HG03060 (cell line): ENCODE data around the gene TMPRSS6.
"Not testable (repeated sequence)": the region's sequence is repeated elsewhere in the genome, so short reads cannot be mapped to it uniquely, and the experiment has no call there.

Source experiments
- ATAC-seq: cut with Tn5 transposase; IDR thresholded peaks from one replicate; pipeline ENCODE4 v1.9.1; 2021; ENCODE audit warnings: low read depth, moderate number of reproducible peaks; ENCODE audit not compliant: unreplicated experiment

Gene TMPRSS6

GRCh38 chr22:37090920-37091695 lies 18.4 kb downstream of the TMPRSS6 start:
- ATAC-seq: no peak

DNA sequence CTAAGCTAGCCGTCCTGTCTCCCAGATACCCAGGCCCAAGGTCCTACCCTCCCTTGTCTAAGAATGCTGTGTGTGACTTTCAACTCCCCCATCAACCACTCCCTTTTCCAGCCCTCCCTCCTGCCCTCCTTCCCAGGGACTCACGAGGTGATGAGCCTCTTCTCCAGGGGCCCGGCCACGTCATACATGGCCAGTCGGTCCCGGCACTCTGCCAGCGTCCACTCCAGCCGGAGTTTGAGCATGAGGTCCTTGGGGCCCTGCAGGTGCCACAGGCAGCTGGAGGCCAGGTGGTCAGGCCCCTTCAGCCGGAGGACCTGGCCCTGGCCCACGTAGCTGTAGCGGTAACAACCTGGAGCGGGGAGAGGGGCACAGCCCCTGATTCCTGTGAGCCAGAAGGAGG lies 20.1 kb downstream of the TMPRSS6 start:
- no peak for ATAC-seq

DNA sequence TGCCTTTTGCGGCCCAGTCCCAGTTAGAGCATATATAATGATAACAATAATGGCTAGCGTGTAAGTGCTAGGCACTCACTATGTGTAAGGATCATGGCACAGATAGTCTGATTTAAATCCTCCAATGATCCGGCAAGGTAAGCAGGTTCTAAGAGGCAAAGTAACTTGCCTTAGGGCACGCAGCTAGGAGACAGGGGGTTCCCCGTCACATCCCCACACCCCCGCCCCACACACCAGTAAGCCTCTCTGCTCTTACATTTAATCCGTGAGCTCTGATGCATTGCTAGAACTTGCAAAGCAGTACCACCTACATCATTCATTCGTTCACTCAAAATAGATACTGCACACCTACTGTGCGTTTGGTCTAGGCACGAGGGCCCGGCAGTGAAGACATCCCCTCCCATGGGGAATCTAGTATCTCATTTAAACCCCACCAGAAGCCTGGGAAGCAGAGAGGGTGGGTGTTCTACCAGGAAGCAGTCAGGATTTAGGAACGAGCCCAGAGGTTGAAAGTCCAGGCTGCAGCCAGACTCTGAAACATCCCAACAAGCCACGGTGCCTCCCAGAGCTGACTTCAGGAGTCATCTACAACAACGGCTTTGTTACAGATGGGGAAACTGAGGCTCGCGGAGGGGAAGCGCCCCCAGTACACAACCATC lies 20.6 kb downstream of the TMPRSS6 start:
- ATAC-seq: no peak

DNA sequence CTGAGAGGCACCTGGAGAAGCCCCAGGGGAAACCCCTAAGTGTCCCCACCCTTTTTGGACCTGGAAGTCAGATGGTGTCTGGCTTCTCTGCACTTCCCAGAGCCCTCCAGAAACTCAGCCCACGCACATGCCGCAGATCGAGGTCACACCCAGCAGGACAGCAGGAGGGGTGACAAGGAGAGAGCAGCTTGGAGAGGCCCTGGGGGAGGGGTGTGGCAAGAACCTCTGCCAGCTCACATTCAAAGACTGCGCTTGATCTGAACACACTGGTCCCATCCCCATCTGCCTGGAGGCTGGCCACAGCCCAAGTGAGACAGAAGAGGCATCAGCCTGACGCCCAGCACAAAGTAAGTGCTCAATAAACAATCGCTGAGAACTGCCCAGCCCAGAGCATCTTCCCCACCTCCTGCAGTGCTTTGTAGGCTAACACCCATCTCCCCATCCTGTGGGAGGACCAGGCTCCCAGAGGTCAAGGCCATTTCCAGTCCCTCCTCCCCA lies 21.4 kb downstream of the TMPRSS6 start:
- no peak for ATAC-seq

DNA sequence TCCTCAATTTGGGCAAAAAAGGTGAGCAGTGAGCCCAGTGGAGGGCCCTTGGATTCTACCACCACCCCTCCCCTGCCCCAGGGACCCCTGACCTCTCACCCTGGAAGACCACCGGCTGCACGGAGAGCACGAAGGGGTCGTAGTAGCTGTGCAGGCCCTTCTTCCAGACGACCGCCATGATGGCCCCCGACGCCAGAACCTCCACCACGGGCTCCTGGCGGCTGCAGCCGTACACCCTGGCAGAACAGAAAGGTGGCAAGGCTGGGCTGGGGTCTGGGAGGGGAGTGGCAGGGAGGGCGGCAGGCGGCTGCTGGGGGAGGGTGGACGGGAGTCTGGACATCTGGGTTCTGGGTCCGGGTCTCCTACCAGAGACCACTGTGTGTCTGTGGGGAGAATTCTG lies 23.3 kb downstream of the TMPRSS6 start:
- no peak for ATAC-seq

GRCh38 chr22:37084385-37084784 lies 25.1 kb downstream of the TMPRSS6 start:
- no peak for ATAC-seq

- ATAC-seq: no peak
Observed at GRCh38 chr22:37083914-37084313, 25.6 kb downstream of the TMPRSS6 start.

- no peak for ATAC-seq
Observed at GRCh38 chr22:37082251-37082873, 27.2 kb downstream of the TMPRSS6 start.

DNA sequence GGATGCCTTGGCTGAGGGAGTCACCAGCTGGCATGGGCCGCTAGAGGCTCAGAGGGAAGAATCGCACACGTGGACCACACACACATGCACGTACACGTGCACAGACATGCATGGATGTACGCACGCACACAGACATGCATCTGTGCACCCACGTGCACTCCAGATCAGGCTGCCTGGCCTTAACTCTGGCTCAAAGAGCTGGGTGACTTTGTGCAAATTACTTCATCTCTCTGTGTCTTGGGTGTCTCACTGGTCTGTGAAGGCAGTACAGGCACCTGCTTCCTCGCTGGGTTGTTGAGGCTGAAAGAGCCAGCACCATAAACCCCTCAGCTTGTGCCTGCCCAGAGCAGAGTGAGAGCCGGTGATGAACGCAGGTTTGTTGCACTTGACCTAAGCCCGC lies 28.7 kb downstream of the TMPRSS6 start:
- no peak for ATAC-seq

DNA sequence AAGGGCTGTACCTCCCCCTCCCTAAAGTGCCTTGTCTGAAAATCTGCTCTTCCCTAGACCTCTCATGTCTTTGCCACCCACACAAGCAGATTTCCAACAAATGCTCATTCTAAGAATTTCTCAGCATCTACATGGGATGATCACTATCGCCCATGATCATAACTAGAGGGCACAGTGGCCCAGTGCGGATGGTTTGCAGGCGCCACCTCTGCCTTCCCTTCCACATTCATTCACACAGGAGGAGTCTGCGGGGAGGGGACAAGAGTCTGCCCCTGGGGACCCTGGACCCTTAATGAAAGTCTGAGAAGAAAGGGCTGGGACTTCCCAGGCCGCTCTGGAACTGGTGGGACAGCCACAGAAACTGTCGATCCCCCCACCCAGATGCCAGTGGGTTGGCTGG lies 29.1 kb downstream of the TMPRSS6 start:
- no peak for ATAC-seq

DNA sequence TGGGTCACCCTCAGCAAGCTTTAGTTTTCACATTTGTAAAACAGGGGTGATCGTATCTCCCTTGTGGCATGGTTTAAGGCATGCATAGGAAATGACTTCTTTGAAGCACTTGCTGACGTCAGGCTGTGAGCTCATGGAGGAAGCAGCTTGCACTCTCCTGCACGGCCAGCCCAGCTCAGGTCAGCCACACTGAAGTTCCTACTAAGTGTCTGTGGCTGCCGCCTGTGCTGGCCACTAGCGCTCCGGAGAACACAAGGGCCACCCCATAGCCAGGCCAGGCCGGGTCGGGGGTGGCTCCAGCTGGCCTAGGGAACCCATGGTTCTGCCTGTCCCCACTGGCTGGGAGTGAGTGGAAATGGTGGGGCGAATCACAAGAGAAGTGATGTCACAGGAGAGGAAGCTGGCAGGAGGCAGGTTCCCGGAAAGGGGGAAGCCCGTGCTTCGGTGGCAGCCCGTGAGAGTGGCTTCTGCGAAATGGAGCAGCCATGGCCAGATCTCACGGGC lies 29.8 kb downstream of the TMPRSS6 start:
- ATAC-seq: no peak

DNA sequence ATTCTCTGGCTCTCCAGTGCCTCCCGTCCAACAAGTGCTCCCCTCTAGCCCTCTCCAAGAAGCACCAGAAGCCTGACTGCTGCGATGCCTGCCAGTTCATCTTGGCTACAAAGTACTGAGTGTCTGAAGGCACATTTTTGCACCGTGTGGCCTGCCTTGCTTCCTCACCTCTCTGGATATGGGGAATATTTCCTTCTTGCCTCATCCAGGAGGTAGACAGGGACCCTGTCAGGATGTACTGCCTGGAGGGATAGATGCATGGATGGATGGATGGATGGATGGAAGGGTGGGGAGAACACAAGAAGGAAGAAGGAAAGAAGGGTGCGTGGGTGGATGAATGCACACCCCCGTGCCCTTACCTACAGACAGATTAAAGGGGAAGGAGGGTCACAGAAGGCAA lies 30.4 kb downstream of the TMPRSS6 start:
- ATAC-seq: no peak

DNA sequence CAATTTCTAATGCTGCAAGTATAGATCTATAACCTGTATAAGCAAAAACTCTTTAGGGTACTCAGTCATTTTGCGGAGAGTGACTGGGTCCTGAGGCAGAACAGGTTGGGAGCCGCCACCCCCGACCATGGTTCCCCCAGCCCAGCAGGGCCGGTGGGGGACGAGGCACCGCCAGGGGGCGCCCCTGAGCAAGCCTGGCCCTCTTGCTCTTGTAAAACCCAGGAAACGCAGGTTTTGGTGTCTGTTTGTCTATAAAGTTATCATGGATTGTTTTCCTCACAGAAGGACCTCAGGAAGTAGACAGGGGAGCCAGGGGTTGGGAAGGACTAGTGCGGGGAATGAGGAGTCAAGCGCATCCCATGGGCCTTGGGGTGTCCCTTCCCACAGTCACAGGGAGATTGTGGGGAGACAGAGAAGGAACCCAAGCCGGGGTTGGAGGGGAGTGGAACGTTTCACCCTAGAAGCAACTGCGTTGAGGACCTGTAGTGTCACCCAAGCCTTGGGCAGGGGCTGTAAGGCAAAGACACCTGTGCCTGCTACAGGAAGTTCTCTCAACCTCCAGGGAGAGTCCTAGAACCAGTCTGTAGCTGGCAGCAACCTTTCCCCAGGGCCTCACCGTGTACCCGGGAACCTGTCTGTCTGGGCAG lies 31.6 kb downstream of the TMPRSS6 start:
- ATAC-seq: no peak

DNA sequence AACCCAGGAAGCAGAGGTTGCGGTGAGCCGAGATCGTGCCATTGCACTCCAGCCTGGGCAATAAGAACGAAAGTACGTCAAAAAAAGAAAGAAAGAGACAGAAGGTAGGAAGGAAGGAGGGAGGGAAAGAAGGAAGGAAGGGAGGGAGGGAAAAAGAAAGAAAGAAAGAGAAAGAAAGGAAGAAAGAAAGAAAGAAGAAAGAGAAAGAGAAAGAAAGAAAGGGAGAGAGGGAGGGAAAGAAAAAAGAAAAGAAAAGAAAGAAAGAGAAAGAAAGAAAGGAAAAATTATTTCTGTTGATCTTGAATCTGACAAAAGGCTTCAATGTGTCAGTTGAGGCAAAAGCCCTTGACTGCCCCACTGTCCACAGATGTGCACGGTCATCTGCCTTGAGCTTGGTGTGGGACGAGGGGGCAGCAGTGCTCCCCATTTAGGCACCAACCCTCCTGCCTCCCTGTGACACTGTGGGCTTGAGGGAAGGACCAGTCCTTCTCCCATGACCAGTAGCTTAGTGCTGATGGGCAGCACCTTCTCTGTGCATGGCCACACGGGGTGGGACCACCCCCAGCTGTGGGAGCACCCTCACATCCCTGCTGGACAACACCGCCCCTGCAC lies 33.6 kb downstream of the TMPRSS6 start:
- no peak for ATAC-seq

- no peak for ATAC-seq
Observed at GRCh38 chr22:37075046-37075445, 34.5 kb downstream of the TMPRSS6 start.

DNA sequence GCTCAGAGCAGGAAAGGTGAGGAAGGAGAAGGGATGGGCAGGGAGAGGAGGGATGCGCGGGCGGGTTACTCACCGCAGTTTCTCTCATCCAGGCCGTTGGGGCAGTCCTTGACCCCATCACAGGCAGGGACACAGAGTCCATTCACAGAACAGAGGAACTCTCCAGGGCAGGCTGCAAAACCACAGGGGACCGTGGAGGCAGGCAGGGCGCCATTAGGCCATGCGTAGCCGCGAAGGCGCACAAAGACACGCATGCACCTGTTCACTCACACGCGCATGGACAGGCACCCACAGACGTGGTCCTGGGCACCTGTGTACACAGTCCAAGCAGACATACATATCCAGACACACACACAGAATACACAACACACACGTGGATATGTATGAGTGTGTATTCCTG lies 35.0 kb downstream of the TMPRSS6 start:
- ATAC-seq: no peak

DNA sequence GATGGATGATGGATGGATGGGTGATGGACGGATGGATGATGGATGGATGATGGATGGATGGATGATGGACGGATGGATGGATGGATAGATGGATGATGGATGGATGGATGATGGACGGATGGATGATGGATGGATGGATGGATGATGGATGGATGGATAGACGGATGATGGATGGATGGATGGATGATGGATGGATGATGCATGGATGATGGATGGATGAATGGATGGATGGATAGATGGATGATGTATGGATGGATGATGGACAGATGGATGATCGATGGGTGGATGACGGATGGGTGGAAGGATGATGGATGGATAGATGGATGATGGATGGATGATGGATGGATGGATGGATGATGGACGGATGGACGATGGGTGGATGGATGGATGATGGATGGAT lies 36.8 kb downstream of the TMPRSS6 start:
- ATAC-seq: no peak

DNA sequence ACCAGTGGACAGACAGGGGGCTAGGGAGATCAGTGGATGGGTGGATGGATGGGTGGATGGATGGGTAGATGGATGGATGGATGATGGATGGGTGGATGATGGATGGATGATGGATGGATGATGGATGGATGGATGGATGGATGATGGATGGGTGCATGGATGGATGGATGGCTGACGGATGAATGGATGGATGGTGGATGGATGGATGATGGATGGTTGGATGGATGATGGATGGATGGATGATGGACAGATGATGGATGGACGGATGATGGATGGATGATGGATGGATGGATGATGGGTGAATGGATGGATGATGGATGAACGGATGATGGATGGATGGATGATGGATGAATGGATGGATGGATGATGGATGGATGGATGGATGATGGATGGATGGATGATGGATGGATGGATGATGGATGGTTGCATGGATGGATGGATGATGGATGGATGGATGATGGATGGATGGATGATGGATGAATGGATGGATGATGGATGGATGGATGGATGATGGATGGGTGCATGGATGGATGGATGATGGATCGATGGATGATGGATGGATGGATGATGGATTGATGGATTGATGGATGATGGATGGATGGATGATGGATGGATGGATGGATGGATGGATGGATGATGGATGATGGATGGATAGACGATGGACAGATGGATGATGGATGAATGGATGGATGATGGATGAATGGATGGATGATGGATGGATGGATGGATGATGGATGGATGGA lies 37.5 kb downstream of the TMPRSS6 start:
- ATAC-seq: not testable (repeated sequence)

GRCh38 chr22:37070744-37071143 lies 38.8 kb downstream of the TMPRSS6 start:
- no peak for ATAC-seq

GRCh38 chr22:37070334-37070733 lies 39.2 kb downstream of the TMPRSS6 start:
- no peak for ATAC-seq
